ENCODE results near the gene RXRA.

The RXRA gene

DNA sequence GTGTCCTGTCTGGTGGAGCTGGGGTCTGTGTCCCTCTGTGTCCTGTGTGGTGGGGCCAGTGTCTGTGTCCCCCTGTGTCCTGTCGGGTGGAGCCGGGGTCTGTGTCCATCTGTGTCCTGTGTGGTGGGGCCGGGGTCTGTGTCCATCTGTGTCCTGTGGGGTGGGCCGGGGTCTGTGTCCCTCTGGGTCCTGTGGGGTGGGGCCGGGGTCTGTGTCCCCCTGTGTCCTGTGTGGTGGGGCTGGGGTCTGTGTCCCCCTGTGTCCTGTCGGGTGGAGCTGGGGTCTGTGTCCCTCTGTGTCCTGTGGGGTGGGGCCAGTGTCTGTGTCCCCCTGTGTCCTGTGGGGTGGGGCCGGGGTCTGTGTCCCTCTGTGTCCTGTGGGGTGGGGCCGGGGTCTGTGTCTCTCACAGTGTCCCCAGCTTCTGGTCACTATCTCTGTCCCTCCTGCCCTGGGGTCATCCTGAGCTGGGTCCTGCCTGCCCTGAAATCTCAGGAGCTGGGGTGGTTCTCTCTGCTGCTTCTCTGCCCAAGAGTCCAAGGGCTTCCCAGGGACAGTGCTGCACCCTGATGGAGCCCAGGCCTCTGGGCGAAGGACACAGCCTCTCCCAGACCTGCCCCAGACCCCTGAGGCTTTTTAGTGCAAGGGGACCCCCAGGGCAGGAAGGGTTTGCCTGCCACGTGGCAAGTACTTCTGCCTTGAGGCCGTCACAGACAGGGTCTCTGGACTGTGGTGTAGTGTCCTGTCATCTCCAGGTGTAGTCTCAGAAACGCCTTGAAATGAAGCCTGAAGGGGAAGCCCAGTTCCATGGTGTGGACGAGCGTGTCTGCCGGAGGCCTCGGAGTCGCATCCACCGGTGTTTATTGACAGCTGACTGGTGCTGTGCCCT, 131.3 kb downstream of the RXRA start:
- H3K27me3 ChIP-seq (ENCODE audit: control insufficient read depth, insufficient read depth, low read length) = no peaks in the 10 kb centered on the region
- no peaks in the 10 kb centered on the region for H3K36me3 ChIP-seq (ENCODE audit: control insufficient read depth, insufficient read depth, low read length)
- H3K4me2 ChIP-seq (ENCODE audit: low read length) = no peak overlapping the region
- no peaks in the 10 kb centered on the region for H3K4me1 ChIP-seq
- H3K79me2 ChIP-seq = no peaks in the 10 kb centered on the region
- H3K4me3 ChIP-seq (ENCODE audit: low read depth, low read length) = no peak overlapping the region
- H3K9ac ChIP-seq = no peak overlapping the region
- no peak overlapping the region for H3K27ac ChIP-seq
- H2AFZ ChIP-seq = no peak overlapping the region
- H3K9me3 ChIP-seq (ENCODE audit: control insufficient read depth, low read length) = no peaks in the 10 kb centered on the region
- TF ChIP-seq, protein P1, sequence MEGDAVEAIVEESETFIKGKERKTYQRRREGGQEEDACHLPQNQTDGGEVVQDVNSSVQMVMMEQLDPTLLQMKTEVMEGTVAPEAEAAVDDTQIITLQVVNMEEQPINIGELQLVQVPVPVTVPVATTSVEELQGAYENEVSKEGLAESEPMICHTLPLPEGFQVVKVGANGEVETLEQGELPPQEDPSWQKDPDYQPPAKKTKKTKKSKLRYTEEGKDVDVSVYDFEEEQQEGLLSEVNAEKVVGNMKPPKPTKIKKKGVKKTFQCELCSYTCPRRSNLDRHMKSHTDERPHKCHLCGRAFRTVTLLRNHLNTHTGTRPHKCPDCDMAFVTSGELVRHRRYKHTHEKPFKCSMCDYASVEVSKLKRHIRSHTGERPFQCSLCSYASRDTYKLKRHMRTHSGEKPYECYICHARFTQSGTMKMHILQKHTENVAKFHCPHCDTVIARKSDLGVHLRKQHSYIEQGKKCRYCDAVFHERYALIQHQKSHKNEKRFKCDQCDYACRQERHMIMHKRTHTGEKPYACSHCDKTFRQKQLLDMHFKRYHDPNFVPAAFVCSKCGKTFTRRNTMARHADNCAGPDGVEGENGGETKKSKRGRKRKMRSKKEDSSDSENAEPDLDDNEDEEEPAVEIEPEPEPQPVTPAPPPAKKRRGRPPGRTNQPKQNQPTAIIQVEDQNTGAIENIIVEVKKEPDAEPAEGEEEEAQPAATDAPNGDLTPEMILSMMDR (IDR thresholded peaks at IDR 0.05) = no peak

DNA sequence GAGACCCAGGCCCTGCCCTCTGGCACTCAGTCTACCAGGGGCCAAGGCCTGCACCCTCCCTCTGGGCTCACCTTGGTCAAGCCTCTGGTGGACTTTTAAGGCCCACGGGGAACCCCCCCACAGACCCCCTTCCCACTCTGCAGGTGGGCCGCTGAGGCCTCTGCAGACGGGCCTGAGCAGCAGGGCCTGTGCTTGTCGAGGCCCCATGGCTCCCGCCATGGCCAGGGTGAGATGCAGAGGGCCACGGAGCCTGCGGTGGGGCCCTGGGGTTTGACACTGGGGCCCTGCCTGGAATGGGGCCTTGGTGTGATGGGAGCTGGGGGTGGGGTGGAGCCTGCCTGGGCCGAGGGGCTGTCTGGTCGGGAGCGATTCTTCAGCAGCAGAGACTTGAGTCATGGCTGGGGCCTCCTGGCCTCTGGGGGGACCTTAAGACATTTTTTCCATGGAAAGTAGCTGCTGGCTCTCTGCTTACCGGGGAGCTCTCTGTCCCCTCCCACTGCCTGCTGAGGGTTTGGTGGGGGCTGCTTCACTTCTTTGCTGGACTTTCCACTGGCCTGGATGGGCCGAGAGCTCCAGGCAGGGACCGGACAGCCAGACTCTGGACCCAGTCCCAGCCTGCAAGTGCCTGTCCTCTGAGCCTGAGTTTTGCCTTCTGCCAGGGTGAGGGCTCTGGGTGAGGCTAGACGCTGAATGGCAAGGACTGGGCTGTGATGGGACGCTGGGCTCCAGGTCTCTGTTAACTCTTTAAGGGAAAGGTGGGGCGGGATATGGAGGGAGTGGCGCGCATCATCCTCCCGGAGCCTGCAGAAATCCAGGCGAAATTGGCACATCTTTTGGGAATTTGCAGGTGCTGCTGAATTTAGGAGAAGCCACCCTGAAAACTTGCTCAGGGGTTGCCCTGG, 132.2 kb downstream of the RXRA start:
- Histone ChIP-seq H3K9me3 (ENCODE audit: control insufficient read depth, low read length) (no peaks in the 10 kb centered on the region), H3K79me2 (no peaks in the 10 kb centered on the region), H3K9ac (no peak overlapping the region), H2AFZ (no peak overlapping the region), H3K4me2 (ENCODE audit: low read length) (no peak overlapping the region), H3K36me3 (ENCODE audit: control insufficient read depth, insufficient read depth, low read length) (no peaks in the 10 kb centered on the region), H3K4me1 (no peaks in the 10 kb centered on the region), H3K27ac (no peak overlapping the region), H3K27me3 (ENCODE audit: control insufficient read depth, insufficient read depth, low read length) (no peaks in the 10 kb centered on the region), H3K4me3 (ENCODE audit: low read depth, low read length) (no peak overlapping the region)
- TF ChIP-seq, protein P1 (IDR thresholded peaks at IDR 0.05) = no peak

DNA sequence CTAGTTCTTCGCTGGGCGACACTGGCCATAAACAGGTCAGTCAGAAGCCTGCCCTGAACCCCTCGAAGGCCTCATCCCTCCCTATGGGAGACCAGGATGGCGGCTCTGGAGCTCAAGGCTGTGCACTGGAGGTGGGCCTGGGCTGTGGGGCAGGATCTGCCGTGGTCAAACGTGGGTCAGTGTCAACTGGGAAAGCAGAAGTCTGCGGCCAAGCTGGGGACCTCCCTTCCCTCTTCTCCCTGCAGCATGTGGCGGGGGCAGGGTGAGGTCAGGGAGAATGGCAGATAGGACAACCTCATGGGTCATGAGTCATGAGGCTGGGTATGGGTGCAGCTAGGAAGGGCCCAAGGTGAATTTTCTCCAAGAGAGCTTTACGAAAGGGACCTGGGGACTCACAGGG, 132.9 kb downstream of the RXRA start:
- Histone ChIP-seq H3K79me2 (no peaks in the 10 kb centered on the region), H3K27ac (no peak overlapping the region), H3K9me3 (ENCODE audit: control insufficient read depth, low read length) (no peaks in the 10 kb centered on the region), H3K4me3 (ENCODE audit: low read depth, low read length) (no peak overlapping the region), H3K27me3 (ENCODE audit: control insufficient read depth, insufficient read depth, low read length) (no peaks in the 10 kb centered on the region), H2AFZ (no peak overlapping the region), H3K36me3 (ENCODE audit: control insufficient read depth, insufficient read depth, low read length) (no peaks in the 10 kb centered on the region), H3K4me2 (ENCODE audit: low read length) (no peak overlapping the region), H3K9ac (no peak overlapping the region), H3K4me1 (no peaks in the 10 kb centered on the region)
- TF ChIP-seq, protein P1 (IDR thresholded peaks at IDR 0.05) = no peak

DNA sequence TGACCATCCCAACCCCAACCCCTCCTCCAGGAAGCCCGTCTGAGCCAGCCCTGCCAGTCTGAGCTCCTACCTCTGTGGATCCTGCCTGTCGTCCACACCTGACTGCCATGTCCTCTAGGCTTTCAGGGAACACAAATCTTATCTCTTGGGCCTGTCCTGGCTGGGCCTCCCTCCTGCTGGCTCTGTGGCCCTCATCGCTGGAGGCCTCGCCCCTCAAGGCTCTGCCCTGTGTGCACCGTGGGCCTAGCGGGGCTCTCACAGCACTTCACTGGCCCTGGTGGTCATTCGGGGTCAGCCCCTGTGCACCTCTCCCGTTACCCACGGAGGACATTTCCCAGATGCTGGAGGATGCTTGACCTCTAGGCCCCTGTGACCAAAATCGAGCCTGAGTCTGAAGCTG, 133.3 kb downstream of the RXRA start:
- no peaks in the 10 kb centered on the region for H3K4me1 ChIP-seq
- H3K27ac ChIP-seq = no peak overlapping the region
- H3K9ac ChIP-seq = no peak overlapping the region
- TF ChIP-seq, protein P1 (IDR thresholded peaks at IDR 0.05) = no peak
- H3K4me3 ChIP-seq (ENCODE audit: low read depth, low read length) = no peak overlapping the region
- no peak overlapping the region for H2AFZ ChIP-seq
- H3K9me3 ChIP-seq (ENCODE audit: control insufficient read depth, low read length) = no peaks in the 10 kb centered on the region
- no peaks in the 10 kb centered on the region for H3K79me2 ChIP-seq
- no peaks in the 10 kb centered on the region for H3K36me3 ChIP-seq (ENCODE audit: control insufficient read depth, insufficient read depth, low read length)
- H3K27me3 ChIP-seq (ENCODE audit: control insufficient read depth, insufficient read depth, low read length) = no peaks in the 10 kb centered on the region
- H3K4me2 ChIP-seq (ENCODE audit: low read length) = no peak overlapping the region

Data from parathyroid adenoma (tissue), 2 donors.